A673 (cell line): ENCODE measurements around the gene OBSCN. TPM values are rescaled to one million over a fixed set of nuclear protein-coding genes. Genes with fewer than 3 reads are reported as not detected.

Source experiments
- BruUV-seq: library from RNA; stranded (reverse); fragments of 400-500 nt; replicated peaks from 2 replicates; lab custom pipeline; 2021; lab: Mats Ljungman, UMichigan
- CTCF ChIA-PET: fragments of 300-600 bp; sonication (Branson Sonifier 250); formaldehyde crosslinking; loops from one replicate; lab custom pipeline; 2022; ENCODE audit warnings: antibody characterized with exemption; lab: Charles Lee
- POLR2A ChIA-PET: fragments of 300-600 bp; sonication (Branson Sonifier 250); formaldehyde crosslinking; loops from one replicate; lab custom pipeline; 2022; ENCODE audit warnings: antibody characterized with exemption; ENCODE audit not compliant: low non-redundant PET; lab: Charles Lee
- DNase-seq: peaks from one replicate; pipeline ENCODE4 v3.0.0-alpha.2; 2015; ENCODE audit warnings: low spot score
- H3K27ac ChIP-seq: fragments of 200-600 bp; sonication (generic); 2 replicates; pipeline ENCODE4 v1.5.1; 2016; ENCODE audit warnings: mixed run types, low read depth, mild to moderate bottlenecking, mixed read lengths, antibody characterized with exemption, low read length; ENCODE audit not compliant: poor library complexity, severe bottlenecking
- H3K27me3 ChIP-seq: fragments of 200-600 bp; sonication (generic); replicated peaks from 2 replicates; pipeline ENCODE4 v1.6.1; 2017; ENCODE audit warnings: mixed run types, low read depth, mild to moderate bottlenecking, mixed read lengths, antibody characterized with exemption, low read length; ENCODE audit not compliant: insufficient read depth, poor library complexity
- H3K36me3 ChIP-seq: fragments of 200-600 bp; sonication (generic); 2 replicates; pipeline ENCODE4 v1.6.1; 2016; ENCODE audit warnings: mixed run types, mild to moderate bottlenecking, mixed read lengths, antibody characterized with exemption, low read length; ENCODE audit not compliant: insufficient read depth, poor library complexity, severe bottlenecking
- H3K4me1 ChIP-seq: fragments of 200-600 bp; sonication (generic); 2 replicates; pipeline ENCODE4 v1.6.1; 2017; ENCODE audit warnings: mixed run types, mild to moderate bottlenecking, mixed read lengths, antibody characterized with exemption, low read length; ENCODE audit not compliant: insufficient read depth, poor library complexity, severe bottlenecking
- H3K4me3 ChIP-seq: fragments of 200-600 bp; sonication (generic); 2 replicates; pipeline ENCODE4 v1.5.1; 2016; ENCODE audit warnings: low read depth, mixed run types, mild to moderate bottlenecking, mixed read lengths, low read length; ENCODE audit not compliant: poor library complexity, severe bottlenecking
- H3K9me3 ChIP-seq: fragments of 200-600 bp; sonication (generic); 2 replicates; pipeline ENCODE4 v1.6.1; 2016; ENCODE audit warnings: mixed run types, low read depth, mild to moderate bottlenecking, mixed read lengths, antibody characterized with exemption, low read length; ENCODE audit not compliant: poor library complexity, severe bottlenecking
- EZH2 ChIP-seq: fragments of 200-600 bp; sonication (generic); IDR thresholded peaks from 2 replicates; pipeline ENCODE4 v1.6.1; 2017; ENCODE audit warnings: borderline replicate concordance, low read depth, mild to moderate bottlenecking, mixed read lengths, antibody characterized with exemption, low read length; ENCODE audit not compliant: poor library complexity, severe bottlenecking
- intact Hi-C: fragments of 100-400 bp; cut with micrococcal nuclease; formaldehyde crosslinking; loops from one replicate; pipeline ENCODE4 v1.10.0; 2022; ENCODE audit not compliant: unreplicated experiment
- total RNA-seq: library from RNA; stranded (reverse); gene quantifications from 2 replicates; pipeline ENCODE4 v1.2.3, GENCODE V29; 2021
- TF ChIP-seq, protein P1 (sequence below): fragments of 300-800, 200-600 bp; sonication (generic); conservative IDR thresholded peaks from 2 replicates; pipeline ENCODE4 v1.5.1; 2017; ENCODE audit warnings: low read depth, mild to moderate bottlenecking, antibody characterized with exemption, low read length, moderate library complexity, mixed read lengths

Gene OBSCN
- total RNA-seq, 1 experiment from 2014 or later = 37.7 TPM

DNA sequence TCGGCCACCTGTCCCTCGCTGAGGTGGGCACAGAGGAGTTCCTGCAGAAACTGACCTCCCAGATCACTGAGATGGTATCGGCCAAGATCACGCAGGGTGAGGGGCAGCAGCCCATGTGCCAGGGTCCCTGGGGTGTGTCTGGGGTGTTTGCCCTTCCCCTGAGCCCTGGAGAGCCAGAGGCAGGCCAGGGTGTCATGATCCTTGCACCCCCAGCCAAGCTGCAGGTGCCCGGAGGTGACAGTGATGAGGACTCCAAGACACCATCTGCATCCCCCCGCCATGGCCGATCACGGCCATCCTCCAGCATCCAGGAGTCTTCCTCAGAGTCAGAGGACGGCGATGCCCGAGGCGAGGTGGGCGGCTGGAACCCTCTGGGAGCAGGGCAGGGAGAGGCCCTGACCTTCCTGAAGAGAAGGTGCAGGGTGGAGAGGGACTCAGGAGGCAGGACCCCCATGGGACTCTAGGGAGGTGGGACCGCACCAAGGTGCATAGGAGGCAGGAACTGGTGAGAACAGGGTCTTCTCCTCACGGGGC lies 129.3 kb downstream of the OBSCN start:
- H3K27ac ChIP-seq = no peak overlapping the region
- no peaks in the 10 kb centered on the region for H3K27me3 ChIP-seq
- CTCF ChIA-PET = no interaction called here
- TF ChIP-seq, protein P1, sequence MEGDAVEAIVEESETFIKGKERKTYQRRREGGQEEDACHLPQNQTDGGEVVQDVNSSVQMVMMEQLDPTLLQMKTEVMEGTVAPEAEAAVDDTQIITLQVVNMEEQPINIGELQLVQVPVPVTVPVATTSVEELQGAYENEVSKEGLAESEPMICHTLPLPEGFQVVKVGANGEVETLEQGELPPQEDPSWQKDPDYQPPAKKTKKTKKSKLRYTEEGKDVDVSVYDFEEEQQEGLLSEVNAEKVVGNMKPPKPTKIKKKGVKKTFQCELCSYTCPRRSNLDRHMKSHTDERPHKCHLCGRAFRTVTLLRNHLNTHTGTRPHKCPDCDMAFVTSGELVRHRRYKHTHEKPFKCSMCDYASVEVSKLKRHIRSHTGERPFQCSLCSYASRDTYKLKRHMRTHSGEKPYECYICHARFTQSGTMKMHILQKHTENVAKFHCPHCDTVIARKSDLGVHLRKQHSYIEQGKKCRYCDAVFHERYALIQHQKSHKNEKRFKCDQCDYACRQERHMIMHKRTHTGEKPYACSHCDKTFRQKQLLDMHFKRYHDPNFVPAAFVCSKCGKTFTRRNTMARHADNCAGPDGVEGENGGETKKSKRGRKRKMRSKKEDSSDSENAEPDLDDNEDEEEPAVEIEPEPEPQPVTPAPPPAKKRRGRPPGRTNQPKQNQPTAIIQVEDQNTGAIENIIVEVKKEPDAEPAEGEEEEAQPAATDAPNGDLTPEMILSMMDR = no peak
- TF ChIP-seq EZH2 = no peak
- H3K9me3 ChIP-seq = no peaks in the 10 kb centered on the region
- no TSS peak for BruUV-seq
- no peak overlapping the region for H3K4me3 ChIP-seq
- no peak for DNase-seq
- H3K4me1 ChIP-seq = no peaks in the 10 kb centered on the region
- H3K36me3 ChIP-seq = peaks cover 6% of the 10 kb centered on the region
- POLR2A ChIA-PET = no interaction called here
- intact Hi-C loops = no loop called here

DNA sequence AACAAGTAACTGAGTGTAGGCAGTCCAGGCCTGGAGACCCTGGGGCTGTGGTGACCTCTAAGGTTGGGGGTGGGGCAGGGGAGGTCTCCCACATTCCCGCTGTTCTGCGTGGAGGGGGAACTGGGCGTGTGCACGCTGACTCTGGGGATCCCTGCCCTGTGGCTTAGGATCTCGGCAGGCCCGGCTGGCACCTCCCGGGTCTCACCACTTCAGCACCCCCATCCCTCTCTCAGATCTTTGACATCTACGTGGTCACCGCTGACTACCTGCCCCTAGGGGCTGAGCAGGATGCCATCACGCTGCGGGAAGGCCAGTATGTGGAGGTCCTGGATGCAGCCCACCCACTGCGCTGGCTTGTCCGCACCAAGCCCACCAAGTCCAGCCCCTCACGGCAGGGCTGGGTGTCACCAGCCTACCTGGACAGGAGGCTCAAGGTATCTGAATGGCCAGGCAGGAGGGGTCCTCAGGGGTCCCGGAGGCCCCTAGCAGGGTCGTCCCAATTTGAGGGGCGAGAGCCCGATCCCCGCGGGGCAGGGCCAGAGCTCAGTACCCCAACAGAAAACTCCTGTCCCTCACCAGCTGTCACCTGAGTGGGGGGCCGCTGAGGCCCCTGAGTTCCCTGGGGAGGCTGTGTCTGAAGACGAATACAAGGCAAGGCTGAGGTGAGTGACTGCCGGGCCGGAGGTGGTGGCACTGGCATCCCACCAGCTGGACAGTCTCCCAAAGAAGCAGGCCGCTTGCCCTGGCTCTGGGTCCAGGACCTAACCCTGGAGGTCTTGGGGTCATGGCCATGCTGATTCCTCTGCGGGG lies 130.1 kb downstream of the OBSCN start:
- DNase-seq = no peak
- CTCF ChIA-PET = no interaction called here
- H3K27me3 ChIP-seq = no peaks in the 10 kb centered on the region

GRCh38 chr1:228338521-228339051 lies 130.7 kb downstream of the OBSCN start:
- CTCF ChIA-PET = no interaction called here

More for the DNA sequence above, 130.1 kb downstream of the OBSCN start:
- Histone ChIP-seq H3K4me1 (no peaks in the 10 kb centered on the region), H3K9me3 (no peaks in the 10 kb centered on the region), H3K36me3 (peaks cover 6% of the 10 kb centered on the region), H3K27ac (no peak overlapping the region), H3K4me3 (no peak overlapping the region)
- no peak for TF ChIP-seq EZH2
- TF ChIP-seq, protein P1 = no peak
- POLR2A ChIA-PET = no interaction called here
- no TSS peak for BruUV-seq
- intact Hi-C loops = no loop called here

More at GRCh38 chr1:228338521-228339051, 130.7 kb downstream of the OBSCN start:
- Histone ChIP-seq H3K36me3 (peaks cover 4% of the 10 kb centered on the region), H3K9me3 (no peaks in the 10 kb centered on the region), H3K27me3 (no peaks in the 10 kb centered on the region), H3K4me1 (no peaks in the 10 kb centered on the region), H3K27ac (no peak overlapping the region), H3K4me3 (no peak overlapping the region)
- BruUV-seq = no TSS peak
- TF ChIP-seq, protein P1 = no peak
- TF ChIP-seq EZH2 = no peak
- intact Hi-C loops = no loop called here
- DNase-seq = no peak
- POLR2A ChIA-PET = no interaction called here
